Inflammatory macrophage treated with lipopolysaccharide for 1 hour (primary cell): Measurements from ENCODE around the gene ANK3.
A peak's percentile ranks its signal among the peaks of the same experiment; 100 is the strongest.

Experiments
- DNase-seq, 2 donors: peaks; one replicate each; pipeline ENCODE4 v3.0.0-alpha.2; 2020 to 2022

The ANK3 gene

GRCh38 chr10:60389413-60390025 is at the start of gene ANK3:
ANK3 (minus strand) TSS chr10:60389875; CDS start chr10:60389538, 337 bp downstream.
- DNase-seq, result no peak

- peak; percentile 17 to 71 for DNase-seq
Measured at GRCh38 chr10:60434418-60435046, 44.9 kb upstream of the ANK3 start.

DNA sequence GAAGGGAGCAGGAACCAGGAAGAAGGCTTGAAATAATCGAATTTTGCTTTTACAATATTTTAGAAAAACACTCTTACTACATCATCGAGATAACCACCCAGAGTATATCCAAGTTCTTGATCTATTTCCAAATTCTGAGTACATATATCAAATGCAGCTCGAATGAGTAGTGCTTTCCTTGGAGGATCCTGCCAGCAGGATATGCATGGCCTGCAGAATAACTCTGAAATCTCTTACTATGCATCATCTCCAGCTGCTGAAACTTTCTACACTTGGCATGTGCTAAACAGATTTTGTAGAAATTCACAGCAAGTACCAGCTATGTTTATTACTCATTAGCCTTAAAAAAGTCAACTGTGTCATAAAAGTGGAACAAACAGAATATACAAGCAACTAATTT is 44.0 kb upstream of the ANK3 start:
- DNase-seq, result no peak

DNA sequence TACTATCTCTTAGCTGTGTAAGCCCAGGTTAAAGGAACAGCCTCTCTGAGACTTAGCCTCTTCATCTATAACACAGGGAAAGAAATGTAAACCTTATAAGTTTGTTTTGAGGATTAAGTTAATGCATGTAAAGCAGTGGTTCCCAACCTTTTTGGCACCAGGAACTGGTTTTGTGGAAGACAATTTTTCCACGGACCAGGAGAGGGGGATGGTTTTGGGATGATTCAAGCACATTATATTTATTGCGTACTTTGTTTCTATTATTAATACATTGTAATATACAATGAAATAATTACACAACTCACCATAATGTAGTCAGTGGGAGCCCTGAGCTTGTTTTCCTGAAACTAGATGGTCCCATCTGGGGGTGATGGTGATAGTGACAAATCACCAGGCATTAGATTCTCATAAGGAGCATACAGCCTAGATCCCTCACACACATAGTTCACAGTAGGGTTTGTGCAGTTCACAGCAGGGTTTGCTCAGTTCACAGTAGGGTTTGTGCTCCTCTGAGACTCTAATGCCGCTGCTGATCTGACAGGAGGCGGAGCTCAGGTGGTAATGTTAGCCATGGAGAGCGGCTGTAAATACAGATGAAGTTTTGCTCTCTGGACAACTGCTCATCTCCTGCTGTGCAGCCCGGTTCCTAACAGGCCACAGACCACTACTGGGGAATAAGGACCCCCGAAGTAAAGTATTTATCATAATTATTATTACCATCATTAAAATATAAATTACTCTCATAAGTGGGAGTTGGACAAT is 41.3 kb upstream of the ANK3 start:
- DNase-seq, result no peak

- no peak for DNase-seq
Measured at GRCh38 chr10:60430017-60430416, 40.3 kb upstream of the ANK3 start.

- DNase-seq, result no peak
Measured at GRCh38 chr10:60429084-60429849, 39.6 kb upstream of the ANK3 start.

DNA sequence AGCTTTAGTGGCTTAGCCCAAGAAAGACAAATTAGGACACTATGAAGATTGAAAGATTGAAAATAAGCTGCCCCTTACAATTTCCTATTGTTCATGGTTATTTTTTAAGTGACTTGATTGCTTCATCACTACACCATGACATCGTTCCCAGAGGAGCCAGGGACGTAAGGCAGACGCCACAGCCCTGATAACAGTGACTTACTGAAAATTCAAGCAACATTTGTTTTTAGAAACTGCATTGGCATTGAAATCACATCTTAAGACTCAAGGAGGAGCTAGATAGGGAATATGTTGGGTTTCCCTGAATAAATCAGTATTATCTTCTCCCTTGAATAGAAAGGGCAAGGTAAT is 38.7 kb upstream of the ANK3 start:
- DNase-seq, result no peak

DNA sequence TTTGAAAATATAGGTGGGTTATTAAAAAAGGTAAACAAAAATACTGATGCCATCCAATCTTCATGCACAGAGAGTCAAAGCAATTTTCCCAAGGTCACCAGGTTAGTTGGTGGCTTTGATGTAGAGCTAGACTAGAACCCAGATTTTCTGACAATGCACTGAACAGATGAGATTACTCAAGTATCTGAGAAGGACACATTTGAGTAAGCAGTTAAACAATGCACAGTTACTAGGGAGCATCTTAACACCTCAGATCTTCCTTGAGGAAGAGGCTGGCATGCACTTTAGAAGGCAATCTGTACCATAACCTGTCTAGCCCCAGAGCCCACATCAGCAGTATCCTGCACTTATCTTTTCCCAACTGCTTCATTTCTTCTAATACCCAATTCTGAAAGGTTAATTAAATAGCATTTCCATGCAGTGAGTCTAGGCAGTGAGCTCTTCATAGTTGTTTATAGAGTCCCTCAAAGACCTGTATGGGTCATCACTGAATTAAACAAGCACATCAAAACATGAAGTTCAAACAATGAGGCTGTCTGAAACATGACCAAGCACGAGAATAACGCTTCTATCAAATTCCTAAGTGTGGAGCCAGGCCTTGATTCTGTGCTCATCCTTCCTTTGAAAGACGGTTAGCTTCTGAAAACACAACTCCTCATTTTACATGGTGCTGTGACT is 38.2 kb upstream of the ANK3 start:
- no peak for DNase-seq

GRCh38 chr10:60427148-60427547 is 37.5 kb upstream of the ANK3 start:
- no peak for DNase-seq

- peak; percentile 62 to 73 for DNase-seq
Measured at GRCh38 chr10:60426425-60426824, 36.8 kb upstream of the ANK3 start.

DNA sequence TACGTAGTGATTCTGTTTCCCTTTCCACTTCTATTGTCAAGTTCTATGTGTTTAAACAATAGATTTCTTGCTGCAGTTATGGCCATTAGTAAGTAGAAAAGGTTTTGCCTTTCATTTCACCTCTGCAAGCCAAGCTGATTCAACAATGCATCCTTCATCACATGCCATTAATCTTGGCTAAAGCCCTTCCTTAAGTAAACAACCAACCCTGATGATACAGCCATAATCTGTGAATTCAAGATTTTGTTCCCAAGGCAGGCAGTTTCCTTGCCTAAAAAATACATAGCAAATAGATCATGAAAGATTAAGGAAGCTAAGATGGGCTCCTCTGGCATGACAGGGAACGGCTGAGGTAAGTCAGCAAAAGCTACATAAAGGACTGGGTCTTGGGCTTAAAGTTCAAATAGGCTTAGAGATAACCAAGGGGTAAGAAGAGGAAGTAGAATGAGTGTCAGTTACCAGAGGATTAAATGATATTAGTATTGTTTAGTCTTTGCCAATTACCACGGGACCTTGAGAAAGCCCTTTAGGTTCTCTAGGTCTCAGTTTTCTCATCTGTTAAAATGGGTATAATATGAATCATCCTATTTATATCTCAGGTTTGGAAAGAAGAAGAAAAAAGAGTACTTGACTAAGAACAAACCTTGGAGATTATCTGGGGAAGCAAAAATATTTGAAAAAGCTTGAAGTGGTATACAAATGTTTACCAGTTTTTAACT is 35.9 kb upstream of the ANK3 start:
- no peak for DNase-seq

- no peak for DNase-seq
Measured at GRCh38 chr10:60424971-60425370, 35.3 kb upstream of the ANK3 start.

GRCh38 chr10:60423920-60424319 is 34.2 kb upstream of the ANK3 start:
- no peak for DNase-seq

DNA sequence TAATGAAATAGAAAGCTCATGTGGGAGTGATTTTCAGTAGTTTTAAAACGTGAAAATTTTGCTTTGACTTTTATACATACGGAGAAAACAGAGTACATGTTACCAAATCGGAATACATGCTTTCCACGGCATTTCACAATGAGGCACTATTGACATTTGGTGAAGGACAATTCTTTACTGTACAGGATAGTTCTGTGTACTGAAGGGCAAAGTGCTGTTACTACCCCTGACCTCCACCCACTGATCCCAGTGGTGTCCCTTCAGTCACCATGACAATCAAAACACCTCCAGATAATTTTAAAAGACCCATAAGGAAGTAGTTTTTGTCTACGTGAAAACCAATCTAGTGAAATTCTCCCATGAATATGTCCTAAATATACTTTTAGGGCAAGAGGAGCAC is 33.1 kb upstream of the ANK3 start:
- no peak for DNase-seq

DNA sequence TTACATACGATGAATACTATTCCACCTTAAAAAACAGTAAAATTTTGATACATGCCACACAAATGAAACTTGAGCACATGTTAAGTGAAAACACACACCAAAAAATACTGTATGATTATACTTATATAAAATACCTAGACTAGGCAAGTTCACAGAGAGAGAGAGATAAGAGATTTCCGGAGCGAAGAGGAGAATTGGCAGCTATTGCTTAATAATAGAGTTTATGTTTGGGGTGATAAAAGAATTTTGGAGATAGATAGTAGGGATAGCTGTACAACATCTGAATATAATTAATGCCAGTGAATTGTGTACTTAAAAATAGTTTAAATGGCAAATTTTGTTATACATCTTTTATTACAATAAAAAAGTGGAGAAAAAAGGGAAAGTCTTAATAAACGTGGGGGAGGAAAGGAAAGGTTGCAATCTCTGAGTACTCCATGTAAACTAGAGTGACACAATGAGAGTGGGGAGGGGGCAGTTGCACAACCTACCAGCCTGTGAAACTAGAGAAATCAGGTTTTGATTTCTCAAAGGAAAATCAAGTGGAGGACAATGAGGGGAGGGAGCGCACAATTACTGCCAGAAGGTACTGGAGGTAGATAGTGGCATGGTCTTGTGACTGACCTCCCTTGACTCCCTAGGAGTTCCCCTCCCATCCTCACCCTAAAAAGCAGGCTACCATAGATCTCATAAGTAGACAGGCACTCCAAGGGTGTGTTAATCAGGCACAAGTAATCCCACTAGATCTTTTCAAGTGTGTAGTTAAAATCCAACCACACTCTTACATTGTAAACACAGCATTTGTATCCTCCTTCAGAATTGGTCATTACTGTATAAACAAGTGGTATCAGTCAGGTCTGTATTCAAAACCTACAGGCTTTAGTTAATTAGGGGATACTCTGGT is 31.6 kb upstream of the ANK3 start:
- no peak for DNase-seq

GRCh38 chr10:60419249-60419648 is 29.6 kb upstream of the ANK3 start:
- no peak for DNase-seq

DNA sequence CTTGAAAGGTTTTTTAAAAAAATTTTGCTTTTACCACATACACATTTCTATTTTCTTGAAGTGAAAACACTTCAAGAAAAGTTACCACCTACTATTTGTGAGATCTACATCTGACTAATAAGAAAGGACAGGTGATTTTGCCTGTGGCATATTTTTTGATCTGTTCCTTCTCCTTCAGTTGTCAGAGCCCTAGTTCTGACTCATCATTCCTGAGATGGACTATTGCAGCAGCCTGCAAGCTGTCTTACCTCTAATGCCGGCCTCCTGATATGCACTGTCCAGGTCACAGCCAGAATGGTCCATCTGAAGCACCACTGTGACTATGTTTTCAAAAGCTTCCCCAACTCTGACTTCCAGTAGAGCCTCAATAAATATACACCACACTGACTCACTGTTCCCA is 28.2 kb upstream of the ANK3 start:
- no peak for DNase-seq

GRCh38 chr10:60417024-60417423 is 27.3 kb upstream of the ANK3 start:
- no peak for DNase-seq

DNA sequence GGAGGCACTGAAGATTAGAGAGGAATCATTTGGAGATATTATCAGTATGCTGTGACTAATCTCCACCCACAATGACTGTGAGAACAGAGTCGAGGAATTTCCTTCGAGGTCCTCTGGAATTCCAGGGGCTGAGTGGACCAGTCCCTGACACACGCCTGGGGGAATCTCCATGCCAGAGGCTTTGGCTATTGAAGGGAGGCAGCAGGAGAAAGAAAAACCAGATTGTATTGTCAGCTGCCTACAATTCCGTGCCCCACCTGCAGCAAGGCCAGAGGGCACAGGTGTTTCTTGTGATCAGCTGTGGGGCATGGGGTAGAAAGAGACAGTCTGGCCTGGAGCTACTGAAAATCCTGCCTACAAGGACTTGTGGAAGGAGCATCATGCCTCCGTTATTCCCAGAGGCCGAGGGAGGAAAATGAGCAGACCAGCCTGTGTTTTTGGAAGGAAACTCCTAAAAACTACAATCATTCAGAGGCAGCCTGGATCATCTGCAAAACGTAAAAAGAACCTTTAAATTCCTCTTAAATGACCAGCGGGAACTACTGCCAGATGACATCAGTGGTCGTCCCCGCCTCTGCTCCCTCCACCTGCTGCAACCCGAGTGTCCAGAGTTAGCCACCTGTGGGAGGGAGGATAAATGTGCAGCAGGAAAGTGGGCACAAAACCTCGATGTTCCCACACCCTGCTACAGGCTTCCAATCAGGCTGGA is 25.4 kb upstream of the ANK3 start:
- DNase-seq, result no peak

DNA sequence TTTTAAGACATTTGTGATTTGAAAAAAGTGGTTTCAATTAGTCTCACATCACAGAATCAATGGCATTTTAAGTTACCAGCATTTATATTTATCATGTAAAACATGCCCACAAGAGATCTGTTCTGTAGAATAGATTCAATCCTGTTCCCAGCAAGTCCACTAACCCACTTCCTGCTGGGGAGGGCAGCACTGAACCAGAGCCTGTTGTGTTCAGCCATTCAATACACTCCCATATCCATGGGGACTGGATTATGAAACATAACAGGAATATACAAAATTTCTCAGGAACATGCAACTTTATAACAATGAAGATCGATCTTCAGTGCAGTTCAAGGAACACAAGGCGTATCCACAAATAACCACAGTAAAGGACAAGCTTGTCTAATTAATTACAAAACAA is 24.4 kb upstream of the ANK3 start:
- no peak for DNase-seq
